ENCODE measurements around the gene LCORL.

LCORL gene

GRCh38 chr4:17894421-17894820 lies 127.1 kb downstream of the LCORL start:
- TF ChIP-seq CTCF (IDR thresholded peaks at IDR 0.05; ENCODE audit: low read length, missing control alignments) = no peak
- H3K4me3 ChIP-seq (replicated peaks; ENCODE audit: low read depth, low read length) = no peak overlapping the region
- DNase-seq (ENCODE audit: low read depth) = no peak

- DNase-seq (ENCODE audit: low read depth) = no peak
- no peak overlapping the region for H3K4me3 ChIP-seq (replicated peaks; ENCODE audit: low read depth, low read length)
- no peak for TF ChIP-seq CTCF (IDR thresholded peaks at IDR 0.05; ENCODE audit: low read length, missing control alignments)
Observed at GRCh38 chr4:17889692-17890091, 131.9 kb downstream of the LCORL start.

GRCh38 chr4:17884511-17884910 lies 137.0 kb downstream of the LCORL start:
- DNase-seq (ENCODE audit: low read depth) = no peak
- no peak for TF ChIP-seq CTCF (IDR thresholded peaks at IDR 0.05; ENCODE audit: low read length, missing control alignments)
- H3K4me3 ChIP-seq (replicated peaks; ENCODE audit: low read depth, low read length) = no peak overlapping the region

GRCh38 chr4:17884063-17884462 lies 137.5 kb downstream of the LCORL start:
- DNase-seq (ENCODE audit: low read depth) = no peak
- no peak for TF ChIP-seq CTCF (IDR thresholded peaks at IDR 0.05; ENCODE audit: low read length, missing control alignments)
- H3K4me3 ChIP-seq (replicated peaks; ENCODE audit: low read depth, low read length) = no peak overlapping the region

GRCh38 chr4:17877661-17878060 lies 143.9 kb downstream of the LCORL start:
- H3K4me3 ChIP-seq (replicated peaks; ENCODE audit: low read depth, low read length) = no peak overlapping the region
- no peak for DNase-seq (ENCODE audit: low read depth)
- no peak for TF ChIP-seq CTCF (IDR thresholded peaks at IDR 0.05; ENCODE audit: low read length, missing control alignments)

GRCh38 chr4:17876943-17877342 lies 144.6 kb downstream of the LCORL start:
- no peak for DNase-seq (ENCODE audit: low read depth)
- no peak overlapping the region for H3K4me3 ChIP-seq (replicated peaks; ENCODE audit: low read depth, low read length)
- no peak for TF ChIP-seq CTCF (IDR thresholded peaks at IDR 0.05; ENCODE audit: low read length, missing control alignments)

- no peak for TF ChIP-seq CTCF (IDR thresholded peaks at IDR 0.05; ENCODE audit: low read length, missing control alignments)
- no peak for DNase-seq (ENCODE audit: low read depth)
Observed at GRCh38 chr4:17875402-17876070, 146.0 kb downstream of the LCORL start.

More at GRCh38 chr4:17875402-17876070, 146.0 kb downstream of the LCORL start:
- no peak overlapping the region for H3K4me3 ChIP-seq (replicated peaks; ENCODE audit: low read depth, low read length)

Measured in fibroblast of pulmonary artery (primary cell).